HEK293T (cell line): Measurements from ENCODE around the gene CFAP54.

Source experiments
- CTCF ChIA-PET: fragments of 350-600 bp; formaldehyde crosslinking; extraction: SDS; loops from one replicate; lab custom pipeline; 2021; ENCODE audit warnings: antibody characterized with exemption, inconsistent platforms; lab: Yijun Ruan, JAX
- POLR2A ChIA-PET: fragments of 350-600 bp; formaldehyde crosslinking; extraction: SDS; loops from one replicate; lab custom pipeline; 2020; ENCODE audit warnings: antibody characterized with exemption, inconsistent platforms; lab: Yijun Ruan, JAX
- DNase-seq: peaks from one replicate; pipeline ENCODE4 v3.0.0; 2012; ENCODE audit warnings: mixed read lengths; ENCODE audit errors: extremely low spot score
- ARNT ChIP-seq: fragments of 450-650 bp; IDR thresholded peaks from 2 replicates; pipeline ENCODE4 v1.6.1; 2017; ENCODE audit warnings: mild to moderate bottlenecking
- BHLHE40 ChIP-seq: fragments of 450-650 bp; IDR thresholded peaks from 2 replicates; pipeline ENCODE4 v1.6.1; 2016; ENCODE audit warnings: mild to moderate bottlenecking, moderate library complexity, borderline replicate concordance
- CTBP1 ChIP-seq: fragments of 450-650 bp; IDR thresholded peaks from 2 replicates; pipeline ENCODE4 v1.6.1; 2016; ENCODE audit warnings: borderline replicate concordance
- ELF4 ChIP-seq: fragments of 450-650 bp; IDR thresholded peaks from 2 replicates; pipeline ENCODE4 v1.6.1; 2017; ENCODE audit warnings: antibody characterized with exemption
- FOXA1 ChIP-seq: fragments of 450-650 bp; IDR thresholded peaks from 2 replicates; pipeline ENCODE4 v1.6.1; 2016; ENCODE audit warnings: mild to moderate bottlenecking
- FOXK2 ChIP-seq: fragments of 450-650 bp; IDR thresholded peaks from 2 replicates; pipeline ENCODE4 v1.6.1; 2016; ENCODE audit warnings: mild to moderate bottlenecking
- FOXM1 ChIP-seq: fragments of 450-650 bp; IDR thresholded peaks from 2 replicates; pipeline ENCODE4 v1.6.1; 2017; ENCODE audit warnings: mild to moderate bottlenecking, borderline replicate concordance
- HDGF ChIP-seq: fragments of 450-650 bp; IDR thresholded peaks from 2 replicates; pipeline ENCODE4 v1.6.1; 2017; ENCODE audit warnings: antibody characterized with exemption, borderline replicate concordance
- L3MBTL2 ChIP-seq: fragments of 450-650 bp; conservative IDR thresholded peaks from 2 replicates; pipeline ENCODE4 v1.6.1; 2016; ENCODE audit warnings: mild to moderate bottlenecking
- LEF1 ChIP-seq: fragments of 450-650 bp; IDR thresholded peaks from 2 replicates; pipeline ENCODE4 v1.6.1; 2017; ENCODE audit warnings: mild to moderate bottlenecking, borderline replicate concordance
- NFRKB ChIP-seq: fragments of 450-650 bp; IDR thresholded peaks from 2 replicates; pipeline ENCODE4 v1.6.1; 2016; ENCODE audit warnings: mild to moderate bottlenecking, moderate library complexity
- SP1 ChIP-seq: fragments of 450-650 bp; IDR thresholded peaks from 2 replicates; pipeline ENCODE4 v1.6.1; 2017
- SUZ12 ChIP-seq: fragments of 450-650 bp; IDR thresholded peaks from 2 replicates; pipeline ENCODE4 v1.6.1; 2016; ENCODE audit warnings: mild to moderate bottlenecking
- TARDBP ChIP-seq: fragments of 450-650 bp; IDR thresholded peaks from 2 replicates; pipeline ENCODE4 v1.6.1; 2016
- ZNF384 ChIP-seq: fragments of 450-650 bp; IDR thresholded peaks from 2 replicates; pipeline ENCODE4 v1.6.1; 2016
- TF ChIP-seq, protein P1 (sequence below): fragments of 450-650 bp; IDR thresholded peaks from 2 replicates; pipeline ENCODE4 v1.6.1; 2016

Gene CFAP54

DNA sequence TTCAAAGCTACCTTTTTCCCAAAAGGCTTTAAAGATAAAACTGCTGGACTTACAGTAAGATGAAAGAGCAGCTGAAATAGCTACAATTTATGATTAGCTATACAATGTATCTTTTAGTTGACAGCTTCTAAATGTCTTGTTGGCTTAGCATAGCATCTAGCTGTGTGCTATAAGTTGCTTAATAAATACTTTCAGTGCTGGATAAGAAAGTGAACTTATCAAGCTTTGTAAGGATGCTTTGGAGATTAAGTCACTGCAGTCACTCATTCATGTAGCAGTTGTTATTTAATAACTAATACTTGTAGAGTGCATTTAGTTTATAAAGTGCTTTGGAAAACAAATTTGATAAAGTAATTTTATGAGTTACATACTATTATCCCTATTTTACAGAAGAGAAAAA, 14.6 kb downstream of the CFAP54 start:
- no peak for DNase-seq
- no peak for TF ChIP-seq FOXA1
- TF ChIP-seq BHLHE40, result no peak
- no peak for TF ChIP-seq SUZ12
- no peak for TF ChIP-seq L3MBTL2
- no peak for TF ChIP-seq FOXM1
- TF ChIP-seq ARNT, result no peak
- TF ChIP-seq TARDBP, result no peak
- TF ChIP-seq CTBP1, result no peak
- TF ChIP-seq ELF4, result no peak
- TF ChIP-seq FOXK2, result no peak
- no peak for TF ChIP-seq LEF1
- TF ChIP-seq, protein P1, sequence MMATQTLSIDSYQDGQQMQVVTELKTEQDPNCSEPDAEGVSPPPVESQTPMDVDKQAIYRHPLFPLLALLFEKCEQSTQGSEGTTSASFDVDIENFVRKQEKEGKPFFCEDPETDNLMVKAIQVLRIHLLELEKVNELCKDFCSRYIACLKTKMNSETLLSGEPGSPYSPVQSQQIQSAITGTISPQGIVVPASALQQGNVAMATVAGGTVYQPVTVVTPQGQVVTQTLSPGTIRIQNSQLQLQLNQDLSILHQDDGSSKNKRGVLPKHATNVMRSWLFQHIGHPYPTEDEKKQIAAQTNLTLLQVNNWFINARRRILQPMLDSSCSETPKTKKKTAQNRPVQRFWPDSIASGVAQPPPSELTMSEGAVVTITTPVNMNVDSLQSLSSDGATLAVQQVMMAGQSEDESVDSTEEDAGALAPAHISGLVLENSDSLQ, result no peak
- no peak for TF ChIP-seq ZNF384
- TF ChIP-seq SP1, result no peak
- TF ChIP-seq HDGF, result no peak
- no peak for TF ChIP-seq NFRKB
- ChIA-PET CTCF (interaction anchor here (1.1 to 1.2 kb wide), 2 partner anchors 13 to 15 kb away, joined by 3 to 4 read pairs; partner anchors contain the start of gene CFAP54), POLR2A (no interaction called here)

DNA sequence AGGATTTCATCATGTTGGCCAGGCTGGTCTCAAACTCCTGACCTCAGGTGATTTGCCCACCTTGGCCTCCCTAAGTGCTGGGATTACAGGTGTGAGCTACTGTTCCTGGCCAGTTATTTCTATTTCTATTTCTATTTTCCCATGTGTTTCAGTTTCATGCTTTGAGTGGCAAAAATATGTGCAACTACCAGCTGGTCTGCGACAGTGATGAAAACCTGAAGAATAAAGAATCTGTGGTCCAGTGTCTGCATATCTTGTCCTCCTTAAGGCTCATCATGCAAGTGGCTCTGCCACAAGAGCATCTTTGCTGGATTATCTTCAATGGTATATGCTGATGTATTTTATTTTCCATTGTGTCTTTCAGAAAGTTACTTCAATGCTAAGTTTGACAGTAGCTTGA, 17.4 kb downstream of the CFAP54 start:
- POLR2A ChIA-PET, result no interaction called here
- TF ChIP-seq LEF1, result no peak
- TF ChIP-seq ARNT, result no peak
- no peak for DNase-seq
- CTCF ChIA-PET, result no interaction called here

DNA sequence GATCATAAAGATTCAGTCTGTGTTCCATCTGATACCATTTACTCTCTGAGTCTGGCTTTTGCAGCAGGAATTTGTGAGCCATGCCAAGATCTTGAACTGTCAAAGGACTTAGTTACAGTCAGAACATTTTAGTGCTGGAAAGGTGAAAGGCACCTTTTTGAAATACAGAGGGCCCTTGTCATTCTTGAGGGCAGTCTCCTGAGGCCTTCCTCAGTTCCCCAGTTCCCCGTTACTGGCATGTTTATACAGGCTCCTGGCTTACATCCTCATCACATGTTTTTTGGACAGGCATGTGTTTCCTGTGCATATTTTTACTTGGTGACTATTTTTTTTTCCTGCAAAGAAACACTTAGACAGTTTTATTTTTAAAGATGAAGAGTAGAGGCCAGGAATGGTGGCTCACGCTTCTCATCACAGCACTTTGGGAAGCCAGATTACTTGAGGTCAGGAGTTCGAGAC, 21.0 kb downstream of the CFAP54 start:
- TF ChIP-seq ARNT (no peak), LEF1 (no peak), ELF4 (no peak), FOXK2 (no peak)
- TF ChIP-seq, protein P1, result no peak
- DNase-seq, result no peak
- CTCF ChIA-PET, result no interaction called here
- POLR2A ChIA-PET, result no interaction called here

DNA sequence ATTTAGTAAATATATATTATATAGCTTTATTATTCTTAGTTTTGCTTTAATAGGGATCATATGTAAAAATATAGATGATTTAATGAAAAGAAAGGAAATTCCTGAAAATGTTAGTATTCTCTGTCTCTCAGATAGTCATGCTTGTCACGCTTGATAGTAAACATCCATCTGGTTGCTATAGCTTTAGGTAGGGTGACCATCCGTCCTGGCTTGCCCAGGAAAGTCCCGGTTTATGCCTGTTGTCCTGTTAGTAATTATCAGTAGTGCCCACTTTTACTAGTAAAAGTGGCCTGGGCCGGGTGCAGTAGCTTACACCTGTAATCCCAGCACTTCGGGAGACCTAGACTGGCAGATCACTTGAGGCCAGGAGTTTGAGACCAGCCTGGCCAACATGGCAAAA, 23.8 kb downstream of the CFAP54 start:
- ChIA-PET POLR2A (no interaction called here), CTCF (interaction anchor here (0.6 kb wide), 1 partner anchor 696 kb away, joined by 3 read pairs; no protein-coding TSS in a partner anchor)
- TF ChIP-seq SP1 (no peak), NFRKB (no peak), HDGF (no peak), FOXM1 (no peak), LEF1 (no peak), FOXA1 (no peak), ZNF384 (no peak)
- TF ChIP-seq, protein P1, result no peak
- DNase-seq, result no peak

DNA sequence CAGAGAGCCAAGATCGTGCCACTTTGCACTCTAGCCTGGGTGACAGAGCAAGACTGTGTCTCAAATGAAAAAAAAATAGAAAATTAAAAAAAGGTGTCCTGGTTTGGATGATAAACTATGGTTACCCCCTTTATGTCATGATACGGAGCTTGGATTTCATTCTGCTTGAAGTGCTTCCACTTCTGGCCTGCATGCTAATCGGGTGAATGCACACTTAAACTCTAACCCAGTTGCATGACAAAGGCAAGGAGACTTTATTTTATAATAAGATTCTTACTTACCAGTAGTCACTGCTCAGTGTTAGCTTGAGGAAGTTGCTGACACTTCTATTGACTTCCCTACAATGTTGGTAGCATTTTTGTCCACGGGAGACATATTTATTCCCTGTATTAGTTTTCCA, 24.3 kb downstream of the CFAP54 start:
- no peak for DNase-seq
- ChIA-PET POLR2A (no interaction called here), CTCF (no interaction called here)
- TF ChIP-seq SUZ12, result no peak
- TF ChIP-seq FOXM1, result no peak
- no peak for TF ChIP-seq ARNT
- TF ChIP-seq HDGF, result no peak
- no peak for TF ChIP-seq NFRKB
- TF ChIP-seq FOXK2, result no peak

DNA sequence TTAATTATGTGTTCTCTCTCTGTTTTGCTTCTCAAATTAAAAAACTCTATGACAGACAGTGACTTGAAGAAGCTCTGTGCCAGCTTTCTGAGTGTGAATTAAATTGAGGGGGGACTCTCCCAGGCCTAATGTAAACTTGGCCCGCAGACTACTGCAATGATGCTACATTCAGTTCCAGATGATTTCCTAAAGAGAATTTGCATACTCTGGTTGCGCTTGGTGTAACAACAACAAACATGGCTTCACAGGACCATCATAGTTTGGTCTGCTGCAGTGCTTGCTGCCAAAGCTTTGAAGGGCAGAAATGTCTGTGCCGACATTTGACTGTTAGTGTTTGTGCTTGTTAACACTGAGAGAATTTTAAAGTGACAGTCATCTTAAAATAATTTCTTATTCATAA, 25.0 kb downstream of the CFAP54 start:
- ChIA-PET POLR2A (no interaction called here), CTCF (interaction anchor here (2.9 kb wide), 1 partner anchor 298 kb away, joined by 17 read pairs; no protein-coding TSS in a partner anchor)
- TF ChIP-seq HDGF (no peak), SUZ12 (no peak), NFRKB (no peak), SP1 (no peak), LEF1 (no peak), CTBP1 (no peak), FOXA1 (no peak), BHLHE40 (no peak), FOXM1 (no peak), ARNT (no peak)
- TF ChIP-seq, protein P1, result no peak
- no peak for DNase-seq
